Esophagus squamous epithelium (tissue), 5 donors: ENCODE results near the gene CNTNAP2. TPM values are rescaled to one million over a fixed set of nuclear protein-coding genes. Genes with fewer than 3 reads are reported as not detected.

Experiments
- DNase-seq: peaks from one replicate; lab custom pipeline; 2025; lab: John Stamatoyannopoulos, UW
- H3K27ac ChIP-seq, 4 donors: fragments of 200-600 bp; sonication (generic); one replicate each; pipeline ENCODE4 v1.5.1; 2016 to 2019; ENCODE audit warnings: mild to moderate bottlenecking in 1 of 4
- H3K27me3 ChIP-seq, 4 donors: fragments of 200-600 bp; sonication (generic); 1 replicate in 3 of 4; 2 replicates in 1 of 4; pipeline versions ENCODE4 v1.5.1 to v1.6.0; 2017 to 2021; ENCODE audit warnings: antibody characterized with exemption in 1 of 4
- H3K36me3 ChIP-seq, 3 donors: fragments of 200-600 bp; sonication (generic); one replicate each; pipeline ENCODE4 v1.5.1; 2016 to 2019
- H3K4me1 ChIP-seq, 3 donors: fragments of 200-600 bp; sonication (generic); one replicate each; pipeline ENCODE4 v1.5.1; 2017 to 2019
- H3K4me3 ChIP-seq, 4 donors: fragments of 200-600 bp; sonication (generic); 1 replicate in 3 of 4; 2 replicates in 1 of 4; pipeline ENCODE4 v1.5.1; 2016 to 2019; ENCODE audit warnings: mild to moderate bottlenecking in 2 of 4, moderate library complexity in 1 of 4
- H3K9me3 ChIP-seq, 3 donors: fragments of 200-600 bp; sonication (generic); one replicate each; pipeline ENCODE4 v1.5.1; 2016 to 2019
- CTCF ChIP-seq, 6 experiments: fragments of 450-650 bp in 4 of 6; fragments of 200-600 bp in 2 of 6; sonication (generic) in 2 of 6; IDR thresholded peaks; one replicate each; pipeline ENCODE4 v1.5.1; 2016 to 2019; ENCODE audit warnings: antibody characterized with exemption in 6 of 6, mild to moderate bottlenecking in 4 of 6, moderate library complexity in 4 of 6
- POLR2A ChIP-seq, 4 donors: fragments of 450-650 bp; IDR thresholded peaks; one replicate each; pipeline ENCODE4 v1.6.1; 2017; ENCODE audit warnings: antibody characterized with exemption in 4 of 4, mild to moderate bottlenecking in 4 of 4, moderate library complexity in 3 of 4
- WGBS, 2 donors: methylation state at CpG; one replicate each; pipeline ENCODE4 v1.1.5; 2018; 5-methylcytosine and 5-hydroxymethylcytosine counted together
- intact Hi-C: fragments of 100-400 bp; cut with DNase I; formaldehyde crosslinking; loops from one replicate; pipeline ENCODE4 v1.15.0; 2022
- total RNA-seq, 4 donors: library from RNA; depleted of rRNA; stranded (reverse); fragments of >200 nt; gene quantifications; one replicate each; pipeline ENCODE4 v1.1.0, GENCODE V29; 2016
- donor health status: DM: yes; HTN: yes; CAD: no.

Gene CNTNAP2
- total RNA-seq, 4 donors from 2014 or later: 0.95 to 2.3 (median 1.2) TPM

GRCh38 chr7:146433501-146433900 lies 316.9 kb downstream of the CNTNAP2 start:
- H3K4me1 ChIP-seq: no peaks in the 10 kb centered on the region
- H3K36me3 ChIP-seq: no peaks in the 10 kb centered on the region
- 78 to 84% methylated on average over 3 of the region's 3 CpGs for WGBS, 2 donors
- DNase-seq: no peak
- H3K27me3 ChIP-seq: no peaks in the 10 kb centered on the region
- TF ChIP-seq CTCF (IDR thresholded peaks at IDR 0.05) (no peak), POLR2A (IDR thresholded peaks at IDR 0.05) (no peak)
- H3K9me3 ChIP-seq: no peaks in the 10 kb centered on the region
- no peak overlapping the region for H3K4me3 ChIP-seq
- no peak overlapping the region for H3K27ac ChIP-seq
- intact Hi-C loops: no loop called here

GRCh38 chr7:146443102-146443501 lies 326.5 kb downstream of the CNTNAP2 start:
- no peak for DNase-seq
- Histone ChIP-seq H3K4me1 (no peaks in the 10 kb centered on the region), H3K27me3 (no peaks in the 10 kb centered on the region), H3K36me3 (no peaks in the 10 kb centered on the region), H3K27ac (no peak overlapping the region), H3K9me3 (peaks cover 0 to 22% (median 0%) of the 10 kb centered on the region in 3 donors), H3K4me3 (no peak overlapping the region)
- intact Hi-C loops: no loop called here
- no peak for TF ChIP-seq POLR2A (IDR thresholded peaks at IDR 0.05)
- no peak for TF ChIP-seq CTCF (IDR thresholded peaks at IDR 0.05)
- WGBS, 2 donors: 93% methylated on average over 9 of the region's 9 CpGs

GRCh38 chr7:146449625-146450024 lies 333.0 kb downstream of the CNTNAP2 start:
- no peak for DNase-seq
- 78 to 90% methylated on average over 4 of the region's 4 CpGs for WGBS, 2 donors
- Histone ChIP-seq H3K27me3 (no peaks in the 10 kb centered on the region), H3K4me1 (no peaks in the 10 kb centered on the region), H3K4me3 (no peak overlapping the region), H3K36me3 (no peaks in the 10 kb centered on the region), H3K27ac (no peak overlapping the region), H3K9me3 (no peaks in the 10 kb centered on the region)
- TF ChIP-seq CTCF (IDR thresholded peaks at IDR 0.05) (no peak), POLR2A (IDR thresholded peaks at IDR 0.05) (no peak)
- intact Hi-C loops: no loop called here

GRCh38 chr7:146455091-146455655 lies 338.6 kb downstream of the CNTNAP2 start:
- Histone ChIP-seq H3K27me3 (no peaks in the 10 kb centered on the region), H3K4me3 (no peak overlapping the region), H3K27ac (no peak overlapping the region), H3K4me1 (no peaks in the 10 kb centered on the region), H3K9me3 (no peaks in the 10 kb centered on the region), H3K36me3 (no peaks in the 10 kb centered on the region)
- intact Hi-C loops: no loop called here
- no peak for DNase-seq
- 38% methylated on average over 2 of the region's 2 CpGs for WGBS, 2 donors
- no peak for TF ChIP-seq POLR2A (IDR thresholded peaks at IDR 0.05)

GRCh38 chr7:146479040-146479439 lies 362.4 kb downstream of the CNTNAP2 start:
- TF ChIP-seq POLR2A (IDR thresholded peaks at IDR 0.05) (no peak), CTCF (IDR thresholded peaks at IDR 0.05) (no peak)
- H3K27me3 ChIP-seq: no peaks in the 10 kb centered on the region
- intact Hi-C loops: no loop called here
- no peak overlapping the region for H3K4me3 ChIP-seq
- no peaks in the 10 kb centered on the region for H3K36me3 ChIP-seq
- H3K4me1 ChIP-seq: no peaks in the 10 kb centered on the region
- no peak overlapping the region for H3K27ac ChIP-seq
- no peak for DNase-seq
- no peaks in the 10 kb centered on the region for H3K9me3 ChIP-seq
- 26 to 40% methylated on average over 2 of the region's 2 CpGs for WGBS, 2 donors

- intact Hi-C loops: no loop called here
- no peak for TF ChIP-seq CTCF (IDR thresholded peaks at IDR 0.05)
- TF ChIP-seq POLR2A (IDR thresholded peaks at IDR 0.05): no peak
- no peak for DNase-seq
- Histone ChIP-seq H3K9me3 (peaks cover 0 to 7% (median 0%) of the 10 kb centered on the region in 3 donors), H3K4me3 (no peak overlapping the region), H3K27ac (no peak overlapping the region), H3K36me3 (no peaks in the 10 kb centered on the region), H3K4me1 (no peaks in the 10 kb centered on the region), H3K27me3 (no peaks in the 10 kb centered on the region)
- 86 to 88% methylated on average over 3 of the region's 3 CpGs for WGBS, 2 donors
These were observed 369.9 kb downstream of the CNTNAP2 start for GRCh38 chr7:146486519-146486918.
